Endometrial microvascular endothelial cells (primary cell): Measurements from ENCODE around the gene CD274. TPM values are rescaled to one million over a fixed set of nuclear protein-coding genes. Genes with fewer than 3 reads are reported as not detected.
"Not testable (repeated sequence)": the region's sequence is repeated elsewhere in the genome, so short reads cannot be mapped to it uniquely, and the experiment has no call there.

Experiments used
- in situ Hi-C: cut with HindIII; loops from 2 replicates; pipeline ENCODE4 v1.10.0; 2017; ENCODE audit warnings: low sequenced_read_pairs, low pct_unique_long_range_greater_than_20kb; ENCODE audit errors: inconsistent ontology term
- total RNA-seq: library from RNA; depleted of rRNA; stranded (reverse); fragments of >200 nt; gene quantifications from one replicate; pipeline ENCODE4 v1.2.3, GENCODE V29; 2015; ENCODE audit errors: inconsistent ontology term

CD274 gene
- total RNA-seq, 1 donor from 2014 or later: 58.4 TPM

DNA sequence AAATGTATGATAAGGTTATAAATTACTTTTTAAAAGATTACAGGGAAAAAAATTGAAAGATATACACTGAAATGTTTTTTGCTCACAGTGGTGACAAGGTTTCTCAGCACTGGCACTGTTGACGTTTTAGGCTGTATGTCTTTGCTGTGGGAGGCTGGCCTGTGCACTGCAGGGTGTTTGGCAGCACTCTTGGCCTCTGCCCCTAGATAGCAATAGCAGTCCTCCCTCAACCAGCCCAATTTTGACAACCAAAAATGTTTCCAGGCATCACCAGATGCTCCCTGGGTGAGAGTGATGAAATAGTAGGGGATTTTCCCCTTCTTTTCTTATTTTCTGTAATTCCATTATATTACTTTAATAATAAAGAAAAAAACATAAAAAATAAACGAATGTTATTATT is 3.3 kb downstream of the CD274 start:
- in situ Hi-C loops: loop anchor here (10.0 kb wide), 1 partner anchor 269 kb away; the partner anchor contains the start of gene INSL6

DNA sequence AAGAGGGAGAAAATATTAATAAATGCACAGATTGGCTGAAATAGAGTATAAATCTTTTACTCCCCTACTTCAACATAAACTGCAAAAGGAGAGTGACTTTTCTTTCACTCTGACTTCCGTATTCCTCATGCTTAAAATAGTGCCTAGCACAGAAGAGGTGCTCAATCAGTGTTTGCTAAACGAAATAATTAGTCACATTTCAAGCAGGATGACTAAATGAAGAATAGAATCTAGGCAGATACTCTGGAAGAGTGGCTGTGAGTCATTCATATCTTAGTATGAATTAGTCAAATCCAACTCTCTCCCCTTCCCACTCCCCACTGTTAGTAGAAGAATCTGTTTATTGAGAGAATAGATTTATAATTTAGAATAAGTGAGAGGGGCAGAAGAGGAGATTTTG is 4.8 kb downstream of the CD274 start:
- in situ Hi-C loops: loop anchor here (10.0 kb wide), 1 partner anchor 270 kb away; the partner anchor contains the start of gene INSL6

DNA sequence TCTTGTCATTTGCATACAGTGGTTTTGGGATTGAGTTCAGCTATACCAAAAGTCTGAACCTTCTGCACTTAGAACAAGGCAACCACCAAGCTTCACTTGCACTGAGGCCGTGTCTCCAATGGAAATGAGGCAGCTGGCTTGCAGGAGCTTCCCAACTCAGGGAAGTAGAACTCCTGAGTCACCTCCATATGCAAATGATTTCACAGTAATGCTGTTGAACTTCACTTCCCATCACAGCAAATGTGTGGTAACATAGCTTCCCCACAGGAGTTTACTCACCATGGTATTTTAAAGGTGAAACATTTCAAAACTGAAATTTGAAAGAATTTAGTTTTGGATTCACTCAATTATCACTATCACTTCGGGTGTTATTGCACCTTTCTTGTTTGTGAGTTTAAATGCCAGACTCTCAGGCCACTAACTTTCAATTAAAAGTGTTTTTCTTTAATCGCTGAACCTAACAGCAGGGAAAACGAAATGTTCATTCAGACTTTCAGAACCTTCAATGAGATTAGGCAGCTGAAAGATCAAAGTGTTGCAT is 9.0 kb downstream of the CD274 start:
- in situ Hi-C loops: loop anchor here (10.0 kb wide), 1 partner anchor 275 kb away; the partner anchor contains the start of gene INSL6

DNA sequence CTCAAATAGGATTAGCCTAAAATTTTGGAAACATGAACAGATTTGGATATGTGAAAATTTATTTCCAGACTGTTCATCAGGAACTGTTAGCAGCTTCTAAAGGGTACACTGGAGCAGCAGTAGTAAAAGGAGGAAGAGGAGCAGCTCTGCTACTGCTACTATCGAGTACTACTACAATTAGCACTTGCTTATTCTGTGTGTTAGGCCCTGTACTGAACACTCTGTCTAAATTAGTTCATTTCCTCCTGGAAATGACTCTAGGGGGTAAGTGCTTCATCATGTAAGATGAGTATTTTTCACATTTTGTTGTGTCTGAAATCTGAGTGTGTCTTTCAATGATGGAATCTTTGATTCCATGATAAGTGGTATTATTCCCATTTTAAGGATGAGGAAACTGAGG is 9.8 kb downstream of the CD274 start:
- in situ Hi-C loops: no loop called here

DNA sequence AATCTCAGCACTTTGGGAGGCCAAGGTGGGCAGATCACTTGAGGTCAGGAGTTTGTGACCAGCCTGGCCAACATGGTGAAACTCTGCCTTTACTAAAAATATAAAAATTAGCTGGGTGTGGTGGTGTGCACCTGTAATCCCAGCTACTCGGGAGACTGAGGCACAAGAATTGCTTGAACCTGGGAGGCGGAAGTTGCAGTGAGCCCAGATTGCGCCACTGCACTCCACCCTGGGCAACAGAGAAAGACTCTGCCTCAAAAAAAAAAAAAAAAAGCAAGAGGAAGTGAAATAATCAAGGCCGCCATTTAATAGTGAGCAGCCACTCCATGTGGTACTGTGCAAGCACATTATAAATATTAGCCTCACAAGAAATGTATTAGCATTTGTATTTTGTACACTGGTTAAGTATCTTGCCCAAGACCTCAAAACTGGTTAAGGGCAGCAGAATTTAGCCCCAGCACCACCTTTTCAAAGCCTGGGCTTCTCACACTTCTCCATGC is 14.5 kb downstream of the CD274 start:
- in situ Hi-C loops: not testable (repeated sequence)

DNA sequence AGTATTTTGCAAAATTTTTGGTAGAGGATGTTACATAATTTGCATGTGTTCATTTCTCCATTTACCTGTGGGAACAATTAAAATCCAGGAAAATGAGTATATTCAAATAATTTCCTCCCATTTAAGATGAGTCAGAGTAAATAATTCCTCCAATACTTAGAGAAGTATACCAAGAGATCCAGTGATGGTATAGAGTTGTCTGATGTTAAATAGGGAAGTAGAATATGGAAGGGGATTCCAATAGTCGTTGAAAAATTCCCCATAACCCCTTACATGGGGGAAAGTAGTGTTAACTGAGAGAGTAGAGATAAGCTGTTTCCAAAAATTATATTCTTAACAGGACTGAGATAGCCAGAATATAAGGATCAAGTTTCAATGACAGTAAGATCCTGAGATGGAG is 15.7 kb downstream of the CD274 start:
- in situ Hi-C loops: no loop called here

DNA sequence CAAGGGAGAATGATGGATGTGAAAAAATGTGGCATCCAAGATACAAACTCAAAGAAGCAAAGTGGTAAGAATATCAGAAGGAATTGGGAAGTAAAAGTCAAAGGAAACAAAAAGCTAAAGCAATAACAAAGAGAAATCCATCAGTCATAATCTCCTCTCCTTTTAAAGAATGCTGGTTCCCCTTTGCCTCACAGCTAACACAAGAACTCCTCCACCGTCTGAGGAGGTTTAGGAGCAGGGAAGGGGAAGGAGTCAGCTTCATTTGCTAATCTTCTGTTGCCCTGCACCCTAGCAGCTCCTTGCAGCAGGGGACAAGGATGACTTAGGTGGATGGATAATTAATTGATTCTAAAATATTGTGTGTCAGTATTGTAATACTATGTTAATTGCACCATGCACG is 16.4 kb downstream of the CD274 start:
- in situ Hi-C loops: no loop called here

DNA sequence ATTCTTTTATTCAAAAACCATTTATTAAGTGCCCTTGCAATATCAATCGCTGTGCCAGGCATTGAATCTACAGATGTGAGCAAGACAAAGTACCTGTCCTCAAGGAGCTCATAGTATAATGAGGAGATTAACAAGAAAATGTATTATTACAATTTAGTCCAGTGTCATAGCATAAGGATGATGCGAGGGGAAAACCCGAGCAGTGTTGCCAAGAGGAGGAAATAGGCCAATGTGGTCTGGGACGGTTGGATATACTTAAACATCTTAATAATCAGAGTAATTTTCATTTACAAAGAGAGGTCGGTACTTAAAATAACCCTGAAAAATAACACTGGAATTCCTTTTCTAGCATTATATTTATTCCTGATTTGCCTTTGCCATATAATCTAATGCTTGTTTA is 18.5 kb downstream of the CD274 start:
- in situ Hi-C loops: no loop called here

DNA sequence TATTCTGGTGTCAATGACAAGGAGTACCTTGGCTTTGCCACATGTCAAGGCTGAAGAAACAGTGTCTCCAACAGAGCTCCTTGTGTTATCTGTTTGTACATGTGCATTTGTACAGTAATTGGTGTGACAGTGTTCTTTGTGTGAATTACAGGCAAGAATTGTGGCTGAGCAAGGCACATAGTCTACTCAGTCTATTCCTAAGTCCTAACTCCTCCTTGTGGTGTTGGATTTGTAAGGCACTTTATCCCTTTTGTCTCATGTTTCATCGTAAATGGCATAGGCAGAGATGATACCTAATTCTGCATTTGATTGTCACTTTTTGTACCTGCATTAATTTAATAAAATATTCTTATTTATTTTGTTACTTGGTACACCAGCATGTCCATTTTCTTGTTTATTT is 19.8 kb downstream of the CD274 start:
- in situ Hi-C loops: no loop called here

DNA sequence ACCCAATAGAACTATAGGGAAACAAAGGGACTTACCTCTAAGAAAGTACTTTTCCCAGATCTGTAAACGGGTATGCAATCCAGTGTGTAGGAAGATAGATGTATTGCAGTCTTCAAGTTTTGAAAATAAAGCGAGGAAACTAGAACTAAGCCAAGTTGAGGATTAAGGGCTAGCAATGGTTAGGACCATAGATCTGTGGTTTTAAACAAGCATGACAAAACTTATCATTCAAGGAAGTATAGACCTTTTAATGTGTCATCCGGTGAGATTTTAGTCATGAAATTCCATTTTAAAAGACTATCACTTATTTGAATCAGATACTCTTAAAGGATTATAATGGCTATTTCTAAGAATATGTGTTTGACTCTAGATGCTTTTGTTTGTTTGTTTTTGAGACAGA is 20.5 kb downstream of the CD274 start:
- in situ Hi-C loops: no loop called here

DNA sequence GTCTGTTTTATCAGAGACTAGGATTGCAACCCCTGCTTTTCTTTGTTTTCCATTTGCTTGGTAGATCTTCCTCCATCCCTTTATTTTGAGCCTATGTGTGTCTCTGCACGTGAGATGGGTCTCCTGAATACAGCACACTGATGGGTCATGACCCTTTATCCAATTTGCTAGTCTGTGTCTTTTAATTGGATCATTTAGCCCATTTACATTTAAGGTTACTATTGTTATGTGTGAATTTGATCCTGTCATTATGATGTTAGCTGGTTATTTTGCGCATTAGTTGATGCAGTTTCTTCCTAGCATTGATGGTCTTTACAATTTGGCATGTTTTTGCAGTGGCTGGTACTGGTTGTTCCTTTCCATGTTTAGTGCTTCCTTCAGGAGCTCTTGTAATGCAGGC is 25.3 kb downstream of the CD274 start:
- in situ Hi-C loops: not testable (repeated sequence)

DNA sequence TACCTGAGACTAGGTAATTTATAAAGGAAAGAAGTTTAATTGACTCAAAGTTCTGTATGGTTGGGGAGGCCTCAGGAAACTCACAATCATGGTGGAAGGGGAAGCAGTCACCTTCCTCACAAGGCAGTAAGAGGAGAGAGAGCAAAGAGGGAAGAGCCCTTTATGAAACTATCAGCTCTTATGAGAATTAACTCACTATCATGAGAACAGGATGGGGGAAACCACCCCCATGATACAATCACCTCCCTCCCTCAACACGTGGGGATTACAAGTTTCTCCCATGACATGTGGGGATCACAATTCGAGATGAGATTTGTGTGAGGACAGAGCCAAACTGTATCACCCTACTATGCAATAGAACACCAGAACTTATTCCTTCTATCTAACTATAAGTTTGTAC is 27.9 kb downstream of the CD274 start:
- in situ Hi-C loops: no loop called here

DNA sequence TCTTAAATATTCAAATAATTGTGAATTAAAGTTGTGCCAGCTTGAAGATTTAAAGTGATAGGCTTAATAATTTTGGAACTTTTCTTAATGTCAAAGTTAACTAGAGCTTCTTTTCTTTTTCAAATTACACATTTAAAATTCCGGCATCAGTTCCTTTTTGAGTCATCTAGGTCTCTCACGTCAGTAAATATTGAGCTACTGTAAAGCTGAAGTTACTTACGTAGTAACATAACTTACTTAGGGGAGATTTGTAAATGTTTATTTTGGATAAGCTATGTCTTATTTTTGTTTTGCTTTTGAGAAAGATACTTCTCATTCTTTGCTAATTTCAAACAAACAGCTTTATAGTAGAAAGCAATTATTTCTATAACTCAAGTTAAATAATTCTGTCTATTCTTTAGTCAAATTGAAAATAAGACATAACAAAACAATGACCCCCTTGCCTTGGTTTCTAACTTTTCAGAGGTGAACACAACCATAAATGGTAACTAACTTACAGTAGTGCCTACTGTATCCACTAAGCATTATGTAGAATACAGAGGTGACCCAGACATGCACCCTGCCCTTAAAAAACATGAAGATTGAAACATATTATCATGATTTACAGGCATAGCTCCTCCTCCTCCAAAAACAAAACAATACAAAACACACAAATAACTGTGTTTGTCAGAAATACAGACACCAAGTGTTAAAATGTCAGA is 29.8 kb downstream of the CD274 start:
- in situ Hi-C loops: no loop called here

DNA sequence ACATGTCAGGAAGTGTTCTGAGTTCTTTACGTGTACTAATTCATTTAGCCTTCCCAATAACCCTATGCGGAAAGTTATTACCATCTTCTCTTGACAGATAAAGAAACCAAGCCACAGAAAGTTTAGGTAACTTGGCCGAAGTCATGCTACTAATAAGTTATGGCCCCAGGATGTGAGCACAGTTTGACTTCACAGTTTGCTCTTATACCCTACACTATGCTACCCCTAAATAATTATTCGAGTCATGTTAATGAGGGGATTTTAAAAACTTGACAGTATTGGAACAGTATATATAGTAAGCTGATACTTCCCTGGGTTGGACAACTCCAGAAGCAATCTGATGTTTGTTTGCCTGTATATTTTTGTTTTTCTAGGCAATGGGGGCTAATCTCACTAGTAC is 30.6 kb downstream of the CD274 start:
- in situ Hi-C loops: no loop called here

DNA sequence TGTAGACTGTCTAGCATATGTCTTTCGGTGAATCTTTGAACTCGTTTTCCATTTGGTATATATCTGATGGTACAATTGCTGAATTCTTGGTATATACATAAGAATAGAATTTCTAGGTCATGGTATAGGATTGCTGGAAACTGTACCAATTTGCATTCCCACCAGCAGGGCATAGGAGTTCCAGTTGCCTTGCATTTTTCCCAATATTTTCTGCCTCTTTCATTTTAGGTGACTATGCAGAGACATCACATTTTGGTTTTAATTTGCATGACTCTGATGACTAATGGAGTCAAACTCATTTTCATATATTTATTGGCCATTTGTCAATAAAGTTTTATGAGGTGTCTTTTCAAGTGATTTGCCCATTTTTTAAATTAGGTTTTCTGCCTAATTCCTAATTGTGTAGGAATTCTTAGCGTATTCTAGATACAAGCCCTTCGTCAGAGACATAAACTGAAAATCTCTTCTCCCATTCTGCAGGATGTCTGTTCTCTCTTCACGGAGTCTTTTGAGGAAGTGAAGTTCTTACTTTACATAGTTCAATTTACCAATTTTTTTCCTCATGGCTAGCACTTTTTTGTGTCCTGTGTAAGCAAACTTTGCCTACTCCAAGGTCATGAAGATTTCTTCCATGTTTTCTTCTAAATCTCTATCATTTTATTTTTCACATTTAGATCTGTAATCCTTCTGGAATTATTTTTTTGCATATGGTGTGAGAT is 31.1 kb downstream of the CD274 start:
- in situ Hi-C loops: no loop called here

DNA sequence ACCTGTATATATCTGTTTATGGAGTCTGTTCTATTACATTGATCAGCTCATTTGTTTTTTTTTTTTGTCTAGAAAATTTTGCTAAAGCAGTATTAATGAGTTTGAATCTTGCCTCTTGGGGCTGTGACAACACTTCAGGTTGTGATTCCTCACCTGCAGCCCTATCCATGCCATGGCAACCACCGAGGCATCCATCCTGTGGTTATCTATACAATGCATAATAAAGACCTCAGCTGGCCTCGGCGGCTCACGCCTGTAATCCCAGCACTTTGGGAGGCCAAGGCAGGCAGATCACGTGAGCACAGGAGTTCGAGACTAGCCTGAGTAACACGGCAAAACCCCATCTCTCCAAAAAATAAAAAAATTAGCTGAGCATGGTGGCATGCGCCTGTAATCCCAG is 31.9 kb downstream of the CD274 start:
- in situ Hi-C loops: no loop called here

DNA sequence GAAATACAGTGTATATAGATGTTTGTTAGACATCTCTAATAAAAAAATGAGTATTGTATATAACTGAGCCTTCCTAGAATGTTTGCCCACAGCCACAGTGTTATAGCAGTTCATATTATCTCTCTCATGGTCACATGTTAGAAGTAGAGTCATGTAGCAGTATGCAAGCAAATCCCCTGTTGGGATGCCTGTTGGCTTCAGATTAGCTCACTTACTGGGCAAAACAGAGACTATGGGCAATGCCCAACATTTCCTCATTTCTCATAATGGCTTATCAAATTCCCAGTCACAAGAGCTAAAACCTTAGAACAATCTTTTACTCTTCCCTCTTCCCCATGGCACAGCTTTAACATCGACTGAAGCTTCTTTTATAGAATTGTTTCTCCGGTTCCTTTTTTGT is 33.0 kb downstream of the CD274 start:
- in situ Hi-C loops: no loop called here

DNA sequence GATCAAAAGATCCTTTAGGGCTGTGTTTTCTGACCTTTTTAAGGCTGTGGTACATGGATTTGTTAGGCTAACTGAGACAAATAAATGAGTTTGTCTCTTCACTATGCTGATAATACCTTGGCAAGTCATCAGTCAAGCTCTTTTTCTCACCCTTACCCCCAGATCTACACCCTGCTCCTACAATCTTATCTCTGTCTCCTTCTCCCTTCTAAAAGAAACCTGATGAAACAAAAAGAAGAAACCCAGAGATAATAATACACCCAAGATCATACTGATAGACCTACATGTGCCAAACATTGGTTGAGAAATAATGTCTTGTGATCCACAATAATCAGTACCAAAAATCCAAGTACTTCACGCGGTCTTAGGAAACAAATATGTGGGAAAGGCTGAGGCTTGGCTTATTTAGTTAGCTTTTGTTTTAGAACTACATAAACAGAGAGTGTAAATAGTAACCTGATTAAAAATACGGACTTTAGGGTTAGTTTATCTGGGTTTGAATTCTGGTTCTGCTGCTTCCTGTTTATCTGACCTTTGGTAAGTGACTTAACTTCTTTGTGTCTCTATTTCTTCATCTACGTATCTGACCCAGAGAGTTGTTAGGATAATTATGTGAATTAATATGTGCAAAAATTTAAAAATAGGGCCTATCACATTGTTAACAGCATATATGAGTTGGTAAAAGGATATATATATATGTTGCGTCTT is 35.2 kb downstream of the CD274 start:
- in situ Hi-C loops: no loop called here

DNA sequence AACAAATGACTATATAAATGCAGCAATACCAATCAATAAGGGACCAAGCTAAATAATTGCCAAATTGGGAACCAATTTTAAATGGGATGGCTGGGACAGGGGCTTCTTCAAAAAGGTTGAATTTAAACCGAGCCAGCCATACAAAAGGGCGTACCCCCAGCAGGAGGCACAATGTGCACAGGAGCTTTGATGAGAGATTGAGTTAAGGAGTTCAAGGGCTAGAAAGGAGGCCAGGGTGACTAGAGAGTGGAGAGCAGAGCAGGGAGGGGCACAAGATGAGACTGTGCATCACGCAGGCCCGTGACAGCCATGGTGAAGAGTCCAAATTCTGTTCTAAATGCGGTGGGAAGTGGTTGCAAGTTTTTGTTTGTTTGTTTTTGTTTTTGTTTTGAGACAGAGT is 36.6 kb downstream of the CD274 start:
- in situ Hi-C loops: no loop called here
